ENCODE results near the gene RAC3. TPM values are rescaled to one million over a fixed set of nuclear protein-coding genes. Genes with fewer than 3 reads are reported as not detected.

Gene RAC3
- total RNA-seq, 1 donor from 2014 or later: 0.49 TPM

- POLR2A ChIA-PET: no interaction called here
- Mint-ChIP-seq H3K27ac (no peak overlapping the region), H3K27me3 (no peaks in the 10 kb centered on the region), H3K9me3 (no peaks in the 10 kb centered on the region), H3K4me1 (no peaks in the 10 kb centered on the region), H3K36me3 (ENCODE audit: low read depth) (peaks cover 10% of the 10 kb centered on the region), H3K4me3 (no peak overlapping the region)
- CTCF ChIA-PET: no interaction called here
- ATAC-seq (ENCODE audit: low read depth) (no peak), DNase-seq (no peak)
- intact Hi-C loops (cut with micrococcal nuclease): no loop called here
- TF ChIP-seq CTCF (IDR thresholded peaks at IDR 0.05): no peak
Observed at GRCh38 chr17:81999976-82000802, 31.3 kb upstream of the RAC3 start.

GRCh38 chr17:82000803-82001570 is 30.5 kb upstream of the RAC3 start:
- CTCF ChIA-PET: no interaction called here
- no peak overlapping the region for H3K4me3 Mint-ChIP-seq
- intact Hi-C loops (cut with micrococcal nuclease): no loop called here

DNA sequence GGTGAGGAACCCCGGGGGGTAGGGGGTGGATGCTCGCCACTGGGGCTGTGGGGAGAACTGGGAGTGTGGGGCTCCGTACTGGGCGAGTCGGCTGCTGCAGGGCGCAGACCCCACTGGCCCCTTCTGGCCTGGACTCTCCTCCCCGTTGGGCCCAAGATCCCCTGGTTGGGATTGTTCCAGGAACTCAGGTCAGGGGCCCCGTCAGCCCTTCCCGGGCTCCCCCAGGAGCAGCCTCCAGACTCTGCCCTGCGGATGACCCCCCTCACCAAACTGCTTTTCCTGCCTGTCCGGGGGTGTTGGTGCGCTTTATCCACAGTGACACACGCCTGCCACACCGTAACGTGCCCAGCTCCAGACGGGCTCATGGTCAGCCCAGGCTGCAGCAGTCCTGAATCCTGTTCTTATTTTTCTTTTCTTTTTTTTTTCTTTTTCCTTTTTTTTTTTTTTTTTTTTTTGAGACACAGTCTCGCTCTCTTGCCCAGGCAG is 29.9 kb upstream of the RAC3 start:
- ChIA-PET CTCF (no interaction called here), POLR2A (no interaction called here)
- no peaks in the 10 kb centered on the region for H3K27me3 Mint-ChIP-seq
- no peak overlapping the region for H3K27ac Mint-ChIP-seq
- H3K4me1 Mint-ChIP-seq: no peaks in the 10 kb centered on the region
- ATAC-seq (ENCODE audit: low read depth) (no peak), DNase-seq (no peak)
- no peak for TF ChIP-seq CTCF (IDR thresholded peaks at IDR 0.05)
- intact Hi-C loops (cut with micrococcal nuclease): no loop called here
- peaks cover 10% of the 10 kb centered on the region for H3K36me3 Mint-ChIP-seq (ENCODE audit: low read depth)
- H3K4me3 Mint-ChIP-seq: no peak overlapping the region
- no peaks in the 10 kb centered on the region for H3K9me3 Mint-ChIP-seq

More at GRCh38 chr17:82000803-82001570, 30.5 kb upstream of the RAC3 start:
- no peaks in the 10 kb centered on the region for H3K9me3 Mint-ChIP-seq
- peaks cover 10% of the 10 kb centered on the region for H3K36me3 Mint-ChIP-seq (ENCODE audit: low read depth)
- no peaks in the 10 kb centered on the region for H3K4me1 Mint-ChIP-seq
- H3K27me3 Mint-ChIP-seq: no peaks in the 10 kb centered on the region
- TF ChIP-seq CTCF (IDR thresholded peaks at IDR 0.05): no peak
- DNase-seq: no peak
- ATAC-seq (ENCODE audit: low read depth): no peak
- POLR2A ChIA-PET: no interaction called here
- H3K27ac Mint-ChIP-seq: no peak overlapping the region

GRCh38 chr17:82003411-82004381 is 27.8 kb upstream of the RAC3 start:
- CTCF ChIA-PET: interaction anchor here (0.6 kb wide), 1 partner anchor 427 kb away, joined by 3 read pairs; no protein-coding TSS in a partner anchor
- H3K9me3 Mint-ChIP-seq: no peaks in the 10 kb centered on the region
- POLR2A ChIA-PET: no interaction called here
- intact Hi-C loops (cut with micrococcal nuclease): no loop called here
- TF ChIP-seq CTCF (IDR thresholded peaks at IDR 0.05): no peak
- H3K27me3 Mint-ChIP-seq: no peaks in the 10 kb centered on the region
- no peak for DNase-seq
- H3K4me3 Mint-ChIP-seq: no peak overlapping the region
- H3K4me1 Mint-ChIP-seq: no peaks in the 10 kb centered on the region
- H3K27ac Mint-ChIP-seq: no peak overlapping the region
- H3K36me3 Mint-ChIP-seq (ENCODE audit: low read depth): no peaks in the 10 kb centered on the region
- ATAC-seq (ENCODE audit: low read depth): no peak

Data from activated B cell treated with CpG ODN at 0.5 μM for 24 hours (primary cell).